Right atrium auricular region (tissue), 2 donors: Measurements from ENCODE around the gene SLC16A7. TPM values are rescaled to one million over a fixed set of nuclear protein-coding genes. Genes with fewer than 3 reads are reported as not detected.
"Not testable (repeated sequence)": the region's sequence is repeated elsewhere in the genome, so short reads cannot be mapped to it uniquely, and the experiment has no call there.

Source experiments
- DNase-seq: peaks from one replicate; pipeline ENCODE4 v3.0.0-alpha.2; 2019; ENCODE audit warnings: low spot score
- H3K27ac ChIP-seq, 2 donors: fragments of 200-600 bp; sonication (generic); 1 replicate in 1 of 2; 2 replicates in 1 of 2; pipeline ENCODE4 v1.5.1; 2016 to 2019
- H3K27me3 ChIP-seq, 2 donors: fragments of 200-600 bp; sonication (generic); one replicate each; pipeline versions ENCODE4 v1.5.1 to v1.6.0; 2017 to 2019
- H3K36me3 ChIP-seq: fragments of 200-600 bp; sonication (generic); one replicate; pipeline ENCODE4 v1.5.1; 2016
- H3K4me1 ChIP-seq, 2 donors: fragments of 200-600 bp; sonication (generic); one replicate each; pipeline versions ENCODE4 v1.5.1 to v1.6.0; 2017 to 2019
- H3K4me3 ChIP-seq, 2 donors: fragments of 200-600 bp; sonication (generic); 1 replicate in 1 of 2; 2 replicates in 1 of 2; pipeline ENCODE4 v1.5.1; 2017 to 2019; ENCODE audit warnings: mild to moderate bottlenecking in 1 of 2, moderate library complexity in 1 of 2
- H3K9me3 ChIP-seq, 2 donors: fragments of 200-600 bp; sonication (generic); one replicate each; pipeline ENCODE4 v1.5.1; 2019
- total RNA-seq, 2 donors: library from RNA; depleted of rRNA; stranded (reverse); fragments of >200 nt; gene quantifications; one replicate each; pipeline ENCODE4 v1.1.0, GENCODE V29; 2016
- TF ChIP-seq, protein P1 (sequence below), 2 donors: fragments of 200-600 bp; sonication (generic); IDR thresholded peaks; one replicate each; pipeline ENCODE4 v1.5.1; 2019; ENCODE audit warnings: antibody characterized with exemption in 2 of 2

Gene SLC16A7
- total RNA-seq, 2 donors from 2014 or later: 61.0 to 139 TPM

DNA sequence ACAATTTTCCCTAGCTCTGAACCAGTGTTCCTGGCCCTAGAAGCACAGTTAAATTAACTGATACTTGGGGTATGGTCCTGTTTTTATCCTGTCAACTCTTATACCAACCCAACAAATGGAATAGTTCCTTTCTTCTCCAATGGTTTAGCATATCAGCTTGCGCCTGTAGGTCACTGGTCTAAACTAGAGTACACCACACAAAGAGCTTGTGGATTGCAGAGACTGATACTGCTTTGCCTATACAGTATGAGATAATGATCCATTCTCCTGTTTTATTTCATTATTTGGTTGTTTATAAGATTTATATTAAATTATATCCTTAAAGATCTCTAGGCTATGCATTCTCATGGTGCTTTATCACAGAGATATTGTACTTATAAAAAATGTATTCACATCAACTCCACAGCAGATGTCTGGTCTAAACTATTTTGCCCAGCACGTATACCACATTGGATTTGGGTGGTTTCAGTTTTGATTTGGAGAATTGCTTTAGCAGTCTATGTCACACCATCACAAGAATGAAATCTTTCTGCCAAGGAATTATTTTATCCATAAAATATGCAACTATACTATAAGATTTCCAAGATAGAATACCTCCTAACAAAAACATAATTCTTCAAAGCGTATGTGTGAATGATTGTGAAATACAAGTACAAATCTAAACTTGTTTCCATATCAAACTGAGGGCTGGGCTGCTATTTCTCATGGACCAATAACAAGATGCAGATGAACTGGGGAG, 142.1 kb downstream of the SLC16A7 start:
- Histone ChIP-seq H3K4me1 (peaks cover 0 to 13% of the 10 kb centered on the region in 2 donors), H3K27ac (peak overlapping the region in 1 of 2 donors; percentile 7), H3K9me3 (no peaks in the 10 kb centered on the region), H3K36me3 (peaks cover 3% of the 10 kb centered on the region), H3K27me3 (no peaks in the 10 kb centered on the region), H3K4me3 (peak overlapping the region in 1 of 2 donors; percentile 10)
- TF ChIP-seq, protein P1, sequence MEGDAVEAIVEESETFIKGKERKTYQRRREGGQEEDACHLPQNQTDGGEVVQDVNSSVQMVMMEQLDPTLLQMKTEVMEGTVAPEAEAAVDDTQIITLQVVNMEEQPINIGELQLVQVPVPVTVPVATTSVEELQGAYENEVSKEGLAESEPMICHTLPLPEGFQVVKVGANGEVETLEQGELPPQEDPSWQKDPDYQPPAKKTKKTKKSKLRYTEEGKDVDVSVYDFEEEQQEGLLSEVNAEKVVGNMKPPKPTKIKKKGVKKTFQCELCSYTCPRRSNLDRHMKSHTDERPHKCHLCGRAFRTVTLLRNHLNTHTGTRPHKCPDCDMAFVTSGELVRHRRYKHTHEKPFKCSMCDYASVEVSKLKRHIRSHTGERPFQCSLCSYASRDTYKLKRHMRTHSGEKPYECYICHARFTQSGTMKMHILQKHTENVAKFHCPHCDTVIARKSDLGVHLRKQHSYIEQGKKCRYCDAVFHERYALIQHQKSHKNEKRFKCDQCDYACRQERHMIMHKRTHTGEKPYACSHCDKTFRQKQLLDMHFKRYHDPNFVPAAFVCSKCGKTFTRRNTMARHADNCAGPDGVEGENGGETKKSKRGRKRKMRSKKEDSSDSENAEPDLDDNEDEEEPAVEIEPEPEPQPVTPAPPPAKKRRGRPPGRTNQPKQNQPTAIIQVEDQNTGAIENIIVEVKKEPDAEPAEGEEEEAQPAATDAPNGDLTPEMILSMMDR (IDR thresholded peaks at IDR 0.05): no peak
- DNase-seq: no peak

DNA sequence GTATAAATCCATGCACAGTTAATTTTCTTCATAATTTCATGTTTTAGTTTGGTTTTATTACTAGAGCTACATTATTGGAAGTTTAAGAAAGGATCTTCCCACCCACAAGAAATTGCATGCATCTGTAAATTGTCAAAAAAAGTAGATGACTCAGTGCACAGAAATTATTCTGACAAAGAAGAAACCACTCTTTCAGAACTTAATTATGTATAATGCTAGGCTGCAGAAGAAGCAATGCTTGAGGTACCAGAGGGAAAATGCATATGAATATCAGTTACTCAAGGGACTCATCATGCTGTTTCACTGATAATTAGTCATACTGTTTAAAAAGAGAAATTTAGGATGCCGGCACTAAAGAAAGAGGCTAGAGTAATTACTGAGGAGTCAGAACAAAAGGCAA, 147.0 kb downstream of the SLC16A7 start:
- no peak for DNase-seq
- Histone ChIP-seq H3K36me3 (no peaks in the 10 kb centered on the region), H3K4me3 (no peak overlapping the region), H3K27ac (no peak overlapping the region), H3K4me1 (no peaks in the 10 kb centered on the region), H3K27me3 (no peaks in the 10 kb centered on the region), H3K9me3 (no peaks in the 10 kb centered on the region)
- TF ChIP-seq, protein P1 (IDR thresholded peaks at IDR 0.05): no peak

DNA sequence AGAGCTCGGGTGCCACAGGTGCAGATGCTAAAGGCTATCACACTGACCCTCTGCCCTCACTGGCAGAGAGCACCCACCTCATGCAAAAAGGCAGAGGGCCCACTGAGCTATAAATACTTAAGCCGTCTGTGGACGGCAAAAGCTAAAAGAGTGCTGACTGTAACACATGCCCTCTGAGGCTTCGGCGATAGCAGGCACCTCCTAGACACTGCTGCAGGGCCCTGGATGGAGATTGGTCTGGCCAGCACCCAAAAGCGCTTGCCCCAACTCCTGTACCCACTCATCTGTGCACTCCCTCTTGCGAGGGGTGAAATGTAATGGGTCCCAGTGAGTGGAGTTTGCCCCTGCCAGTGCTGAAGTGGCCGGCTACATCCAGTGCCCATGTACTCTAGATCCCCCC, 148.7 kb downstream of the SLC16A7 start:
- H3K27me3 ChIP-seq: no peaks in the 10 kb centered on the region
- no peaks in the 10 kb centered on the region for H3K9me3 ChIP-seq
- TF ChIP-seq, protein P1 (IDR thresholded peaks at IDR 0.05): no peak
- no peak for DNase-seq
- H3K4me1 ChIP-seq: no peaks in the 10 kb centered on the region
- H3K27ac ChIP-seq: no peak overlapping the region
- H3K36me3 ChIP-seq: no peaks in the 10 kb centered on the region
- no peak overlapping the region for H3K4me3 ChIP-seq

DNA sequence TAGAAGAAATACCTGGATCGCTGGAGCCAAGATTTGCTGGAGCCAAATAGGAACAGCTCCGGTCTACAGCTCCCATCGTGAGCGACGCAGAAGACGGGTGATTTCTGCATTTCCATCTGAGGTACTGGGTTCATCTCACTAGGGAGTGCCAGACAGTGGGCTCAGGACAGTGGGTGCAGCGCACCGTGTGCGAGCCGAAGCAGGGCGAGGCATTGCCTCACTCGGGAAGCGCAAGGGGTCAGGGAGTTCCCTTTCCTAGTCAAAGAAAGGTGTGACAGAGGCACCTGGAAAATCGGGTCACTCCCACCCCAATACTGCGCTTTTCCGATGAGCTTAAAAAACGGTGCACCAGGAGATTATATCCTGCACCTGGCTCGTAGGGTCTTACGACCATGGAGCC, 155.3 kb downstream of the SLC16A7 start:
- not testable (repeated sequence) for H3K27ac ChIP-seq

DNA sequence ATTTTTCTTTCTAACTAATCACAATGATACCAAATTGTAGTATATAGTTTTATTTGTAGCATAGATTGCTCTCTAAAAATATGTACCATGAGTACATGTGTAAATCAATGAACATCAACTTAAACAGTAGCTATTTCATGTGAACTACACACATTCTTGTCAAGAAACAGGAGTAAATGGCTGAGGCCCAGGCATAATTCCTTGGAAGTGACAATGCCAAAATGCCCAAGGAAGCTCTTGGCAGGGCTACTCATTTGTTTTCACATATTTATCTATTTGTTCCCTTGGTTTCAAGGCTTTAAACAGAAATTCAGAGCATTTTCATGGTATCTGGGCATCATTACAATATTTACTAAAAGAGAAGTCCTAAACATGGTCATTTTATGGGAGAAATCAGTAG, 165.7 kb downstream of the SLC16A7 start:
- H3K4me3 ChIP-seq: no peak overlapping the region
- H3K9me3 ChIP-seq: no peaks in the 10 kb centered on the region
- no peaks in the 10 kb centered on the region for H3K36me3 ChIP-seq
- DNase-seq: no peak
- H3K27ac ChIP-seq: peak overlapping the region in 1 of 2 donors; percentile 0
- no peaks in the 10 kb centered on the region for H3K4me1 ChIP-seq
- no peaks in the 10 kb centered on the region for H3K27me3 ChIP-seq
- TF ChIP-seq, protein P1 (IDR thresholded peaks at IDR 0.05): no peak

More for the DNA sequence above, 155.3 kb downstream of the SLC16A7 start:
- H3K27me3 ChIP-seq, DNase-seq, H3K4me3 ChIP-seq, H3K9me3 ChIP-seq, H3K36me3 ChIP-seq, H3K4me1 ChIP-seq: not testable (repeated sequence)

DNA sequence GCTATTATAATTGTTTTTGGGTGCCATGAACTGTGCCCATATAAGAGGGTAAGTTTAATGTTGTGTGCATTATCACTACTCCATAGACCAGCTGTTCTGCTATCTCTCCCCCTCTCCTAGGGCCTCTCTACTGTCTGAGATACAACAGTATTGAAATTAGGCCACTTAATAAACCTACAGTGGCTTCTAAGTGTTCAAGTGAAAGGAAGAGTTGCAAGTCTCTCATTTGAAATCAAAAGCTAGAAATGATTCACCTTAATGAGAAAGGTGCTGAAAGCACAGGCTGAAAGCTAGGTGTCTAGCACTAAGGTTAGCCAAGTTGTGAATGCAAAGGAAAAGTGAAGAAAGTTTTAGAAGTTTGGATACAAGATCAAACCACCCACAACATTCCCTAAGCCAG, 168.0 kb downstream of the SLC16A7 start:
- TF ChIP-seq, protein P1 (IDR thresholded peaks at IDR 0.05): no peak
- Histone ChIP-seq H3K4me3 (no peak overlapping the region), H3K27me3 (no peaks in the 10 kb centered on the region), H3K9me3 (peaks cover 0 to 7% of the 10 kb centered on the region in 2 donors), H3K4me1 (no peaks in the 10 kb centered on the region), H3K36me3 (no peaks in the 10 kb centered on the region), H3K27ac (no peak overlapping the region)
- no peak for DNase-seq
